Testis (tissue), 2 donors: ENCODE measurements around the gene GPATCH3.

Experiments
- CTCF ChIP-seq, 3 experiments: fragments of 450-650 bp in 2 of 3; fragments of 200-600 bp in 1 of 3; sonication (generic) in 1 of 3; IDR thresholded peaks; one replicate each; pipeline ENCODE4 v1.5.1; 2016 to 2019; ENCODE audit warnings: antibody characterized with exemption in 3 of 3, mild to moderate bottlenecking in 2 of 3, moderate library complexity in 1 of 3
- POLR2A ChIP-seq: fragments of 450-650 bp; IDR thresholded peaks from one replicate; pipeline ENCODE4 v1.6.1; 2017; ENCODE audit warnings: antibody characterized with exemption, mild to moderate bottlenecking, moderate library complexity

- TF ChIP-seq POLR2A: no peak
- TF ChIP-seq CTCF (IDR thresholded peaks at IDR 0.05): no peak
These were observed 9.7 kb upstream of the GPATCH3 start for GRCh38 chr1:26909951-26910342.
